ENCODE measurements around the gene FGF8.

- TF ChIP-seq CTCF (IDR thresholded peaks at IDR 0.05) (no peak), POLR2A (IDR thresholded peaks at IDR 0.05) (no peak), POLR2AphosphoS5 (IDR thresholded peaks at IDR 0.05) (no peak), EP300 (IDR thresholded peaks at IDR 0.05) (no peak)
Observed at GRCh38 chr10:101803511-101803910, 27.6 kb upstream of the FGF8 start.
